ENCODE measurements around the gene USP9X.
"Not testable (repeated sequence)": the region's sequence is repeated elsewhere in the genome, so short reads cannot be mapped to it uniquely, and the experiment has no call there.

Gene USP9X

GRCh38 chrX:41276661-41277506 lies 191.6 kb downstream of the USP9X start:
- no peak overlapping the region for H2BK120ac ChIP-seq (ENCODE audit: low read depth, low read length)
- no peak for DNase-seq
- H2BK5ac ChIP-seq (ENCODE audit: low read length): no peak overlapping the region
- H3K9ac ChIP-seq (ENCODE audit: low read length): peak overlapping the region; percentile 53
- no peak overlapping the region for H3K23ac ChIP-seq (ENCODE audit: low read length)
- no peaks in the 10 kb centered on the region for H3K79me1 ChIP-seq (ENCODE audit: low read length)
- H3K27me3 ChIP-seq (ENCODE audit: insufficient read depth, low read length, poor library complexity): no peaks in the 10 kb centered on the region
- no peak overlapping the region for H2BK15ac ChIP-seq (replicated peaks; ENCODE audit: low read depth)
- no peak overlapping the region for H3K27ac ChIP-seq (ENCODE audit: low read depth, low read length)
- H3K79me2 ChIP-seq (ENCODE audit: control insufficient read depth, insufficient read depth, low read length): no peaks in the 10 kb centered on the region
- no peak overlapping the region for H3K18ac ChIP-seq (ENCODE audit: low read length)
- peak overlapping the region; percentile 11 for H3K4me2 ChIP-seq (ENCODE audit: low read length)
- H3K4me1 ChIP-seq (ENCODE audit: control insufficient read depth, low read depth, low read length): no peaks in the 10 kb centered on the region
- H3K36me3 ChIP-seq (ENCODE audit: control insufficient read depth, insufficient read depth, low read length): no peaks in the 10 kb centered on the region
- no peak overlapping the region for H2AK5ac ChIP-seq (ENCODE audit: low read length)
- no peak overlapping the region for H3K4ac ChIP-seq (ENCODE audit: low read depth, low read length)
- peak overlapping the region; percentile 76 for H3K56ac ChIP-seq (ENCODE audit: low read length)
- no peak overlapping the region for H3K4me3 ChIP-seq (ENCODE audit: low read length)
- no peak overlapping the region for H4K8ac ChIP-seq (ENCODE audit: low read depth, low read length)
- no peak overlapping the region for H4K5ac ChIP-seq (ENCODE audit: low read length)
- no CpG with 5 or more reads among the region's 19 CpGs for WGBS (ENCODE audit: extremely low coverage, insufficient coverage, low lambda C conversion rate)

GRCh38 chrX:41282307-41282706 lies 197.1 kb downstream of the USP9X start:
- not testable (repeated sequence) for H4K8ac ChIP-seq (ENCODE audit: low read depth, low read length); H4K5ac ChIP-seq (ENCODE audit: low read length); H3K27ac ChIP-seq (ENCODE audit: low read depth, low read length); H3K79me2 ChIP-seq (ENCODE audit: control insufficient read depth, insufficient read depth, low read length); DNase-seq; H2BK120ac ChIP-seq (ENCODE audit: low read depth, low read length); H3K4me2 ChIP-seq (ENCODE audit: low read length); H3K27me3 ChIP-seq (ENCODE audit: insufficient read depth, low read length, poor library complexity); H3K4ac ChIP-seq (ENCODE audit: low read depth, low read length); H2BK5ac ChIP-seq (ENCODE audit: low read length); H3K4me3 ChIP-seq (ENCODE audit: low read length); H3K79me1 ChIP-seq (ENCODE audit: low read length); H3K36me3 ChIP-seq (ENCODE audit: control insufficient read depth, insufficient read depth, low read length); H2BK15ac ChIP-seq (replicated peaks; ENCODE audit: low read depth); H3K23ac ChIP-seq (ENCODE audit: low read length); H3K18ac ChIP-seq (ENCODE audit: low read length); H3K9ac ChIP-seq (ENCODE audit: low read length); H3K4me1 ChIP-seq (ENCODE audit: control insufficient read depth, low read depth, low read length); H2AK5ac ChIP-seq (ENCODE audit: low read length); H3K56ac ChIP-seq (ENCODE audit: low read length)
- WGBS (ENCODE audit: extremely low coverage, insufficient coverage, low lambda C conversion rate): no CpG with 5 or more reads among the region's 5 CpGs

- not testable (repeated sequence) for H2BK120ac ChIP-seq (ENCODE audit: low read depth, low read length); H4K5ac ChIP-seq (ENCODE audit: low read length); H3K56ac ChIP-seq (ENCODE audit: low read length); H2BK5ac ChIP-seq (ENCODE audit: low read length); H3K27ac ChIP-seq (ENCODE audit: low read depth, low read length); H2AK5ac ChIP-seq (ENCODE audit: low read length); H3K4me3 ChIP-seq (ENCODE audit: low read length); H3K4ac ChIP-seq (ENCODE audit: low read depth, low read length); H3K18ac ChIP-seq (ENCODE audit: low read length); H4K8ac ChIP-seq (ENCODE audit: low read depth, low read length); H3K36me3 ChIP-seq (ENCODE audit: control insufficient read depth, insufficient read depth, low read length); H3K79me2 ChIP-seq (ENCODE audit: control insufficient read depth, insufficient read depth, low read length); H3K23ac ChIP-seq (ENCODE audit: low read length); H3K9ac ChIP-seq (ENCODE audit: low read length); H3K4me1 ChIP-seq (ENCODE audit: control insufficient read depth, low read depth, low read length); H3K27me3 ChIP-seq (ENCODE audit: insufficient read depth, low read length, poor library complexity); H2BK15ac ChIP-seq (replicated peaks; ENCODE audit: low read depth); H3K4me2 ChIP-seq (ENCODE audit: low read length); DNase-seq; H3K79me1 ChIP-seq (ENCODE audit: low read length)
- WGBS (ENCODE audit: extremely low coverage, insufficient coverage, low lambda C conversion rate): no CpG with 5 or more reads among the region's 21 CpGs
These were observed 200.7 kb downstream of the USP9X start for GRCh38 chrX:41285928-41286327.

Measured in mesendoderm (in vitro differentiated cells).